K562 (cell line): ENCODE results near the gene TRIM10. TPM values are rescaled to one million over a fixed set of nuclear protein-coding genes. Genes with fewer than 3 reads are reported as not detected.
A peak's percentile ranks its signal among the peaks of the same experiment; 100 is the strongest.

Experiments used
- ATF7 ChIP-seq: fragments of 450-650 bp; IDR thresholded peaks from 2 replicates; pipeline ENCODE4 v1.7.1; 2014; ENCODE audit warnings: mild to moderate bottlenecking, moderate library complexity
- CEBPG ChIP-seq, 3 experiments: fragments of 200-800 bp in 1 of 3; sonication (Bioruptor generic) in 1 of 3; sonication (generic) in 1 of 3; formaldehyde crosslinking in 1 of 3; IDR thresholded peaks in 2 of 3; conservative IDR thresholded peaks in 1 of 3; 2 replicates each; pipeline versions ENCODE4 v1.6.1 to v1.8.0; 2016 to 2022; ENCODE audit warnings: missing compliant biosample characterization in 2 of 3, missing genetic modification characterization in 2 of 3, mild to moderate bottlenecking in 1 of 3, missing genetic modification reagents in 1 of 3
- DACH1 ChIP-seq: fragments of 450-650 bp; IDR thresholded peaks from 2 replicates; pipeline ENCODE4 v1.6.1; 2018; ENCODE audit not compliant: partially characterized antibody
- GABPB1 ChIP-seq: sonication (generic); formaldehyde crosslinking; IDR thresholded peaks from 2 replicates; pipeline ENCODE4 v1.8.0; 2022; ENCODE audit warnings: mild to moderate bottlenecking, missing genetic modification reagents
- HNRNPH1 ChIP-seq: fragments of 200-400 bp; formaldehyde crosslinking; optimal IDR thresholded peaks from 2 replicates; pipeline ENCODE3; 2017; ENCODE audit warnings: low read depth, mild to moderate bottlenecking, low read length, moderate library complexity
- JUND ChIP-seq, 2 experiments: IDR thresholded peaks; 2 replicates in 1 of 2; 3 replicates in 1 of 2; pipeline ENCODE4 v1.6.1; 2011; ENCODE audit warnings: borderline replicate concordance in 2 of 2, low read depth in 2 of 2, low read length in 2 of 2, improper control_type of control experiment in 1 of 2, missing biosample characterization in 1 of 2, missing genetic modification characterization in 1 of 2, missing genetic modification reagents in 1 of 2
- LEF1 ChIP-seq: fragments of 450-650 bp; IDR thresholded peaks from 2 replicates; pipeline ENCODE4 v1.6.1; 2016; ENCODE audit warnings: mild to moderate bottlenecking
- NFE2 ChIP-seq: IDR thresholded peaks from 2 replicates; pipeline ENCODE4 v1.6.1; 2014; ENCODE audit warnings: antibody characterized with exemption, low read depth
- NFIC ChIP-seq: fragments of 450-650 bp; IDR thresholded peaks from 2 replicates; pipeline ENCODE4 v1.6.1; 2017; ENCODE audit warnings: mild to moderate bottlenecking, inconsistent platforms
- NONO ChIP-seq, 2 experiments: fragments of 200-400 bp in 1 of 2; fragments of 450-650 bp in 1 of 2; formaldehyde crosslinking in 1 of 2; IDR thresholded peaks; 2 replicates each; pipeline ENCODE4 v1.6.1; 2017; ENCODE audit warnings: low read depth in 2 of 2, mild to moderate bottlenecking in 2 of 2, moderate library complexity in 2 of 2, low read length in 1 of 2
- NR2C2 ChIP-seq, 2 experiments: fragments of 200-800 bp in 1 of 2; sonication (Bioruptor generic) in 1 of 2; sonication (generic) in 1 of 2; formaldehyde crosslinking in 1 of 2; IDR thresholded peaks; 2 replicates each; pipeline versions ENCODE4 v1.6.1 to v1.8.0; 2016 to 2022; ENCODE audit warnings: mild to moderate bottlenecking in 1 of 2, missing compliant biosample characterization in 1 of 2, missing genetic modification characterization in 1 of 2, missing genetic modification reagents in 1 of 2
- SPI1 ChIP-seq: IDR thresholded peaks from 2 replicates; pipeline ENCODE4 v1.6.1; 2011; ENCODE audit warnings: low read depth, low read length, control low read depth, borderline replicate concordance
- TCF3 ChIP-seq: sonication (generic); formaldehyde crosslinking; IDR thresholded peaks from 2 replicates; pipeline ENCODE4 v1.4.0; 2020; ENCODE audit warnings: mild to moderate bottlenecking, missing genetic modification reagents
- TEAD4 ChIP-seq, 2 experiments: sonication (generic) in 1 of 2; formaldehyde crosslinking in 1 of 2; IDR thresholded peaks; 2 replicates each; pipeline versions ENCODE4 v1.6.1 to v1.8.0; 2012 to 2022; ENCODE audit warnings: borderline replicate concordance in 1 of 2, inconsistent platforms in 1 of 2, low read length in 1 of 2, mild to moderate bottlenecking in 1 of 2, missing genetic modification reagents in 1 of 2
- ZNF175 ChIP-seq: fragments of 200-800 bp; sonication (Bioruptor generic); IDR thresholded peaks from 2 replicates; pipeline ENCODE4 v1.6.1; 2016; ENCODE audit warnings: low read depth, mild to moderate bottlenecking, missing genetic modification characterization, missing compliant biosample characterization
- ZNF584 ChIP-seq: fragments of 200-800 bp; sonication (Bioruptor generic); IDR thresholded peaks from 2 replicates; pipeline ENCODE4 v1.6.1; 2016; ENCODE audit warnings: low read depth, mild to moderate bottlenecking, missing genetic modification characterization, missing compliant biosample characterization
- ZNF644 ChIP-seq: fragments of 200-800 bp; sonication (Bioruptor generic); IDR thresholded peaks from 2 replicates; pipeline ENCODE4 v1.6.1; 2016; ENCODE audit warnings: low read depth, missing genetic modification characterization, missing compliant biosample characterization
- ZNF695 ChIP-seq: fragments of 450-650 bp; formaldehyde crosslinking; IDR thresholded peaks from 2 replicates; pipeline ENCODE4 v1.4.0; 2020; ENCODE audit warnings: mild to moderate bottlenecking, moderate library complexity
- polyA plus RNA-seq, 8 experiments: library from polyadenylated mRNA; depleted of rRNA in 4 of 8; stranded (reverse) in 5 of 8; unstranded in 3 of 8; fragments of >200 nt; fragmentation: Nextera tagmentation in 2 of 8; fragmentation: Illumina TruSeq in 1 of 8; extraction: Ambion mirVana in 2 of 8; extraction: Trizol in 1 of 8; gene quantifications; 2 replicates each; pipeline versions ENCODE4 v1.2.1 to v1.2.3, GENCODE V29; 2011 to 2014; ENCODE audit warnings: inconsistent platforms in 1 of 8, missing spikeins in 1 of 8
- total RNA-seq, 7 experiments: library from RNA; depleted of rRNA in 6 of 7; stranded (reverse); fragments of >200 nt in 6 of 7; fragmentation: Illumina TruSeq in 2 of 7; extraction: Trizol in 2 of 7; gene quantifications; 2 replicates each; pipeline versions ENCODE4 v1.2.1 to v1.2.3, GENCODE V29; 2011 to 2021; ENCODE audit warnings: low replicate concordance in 1 of 7
- TF ChIP-seq, protein P1 (sequence below), 2 experiments: fragments of 450-650 bp; IDR thresholded peaks; 2 replicates each; pipeline ENCODE4 v1.6.1; 2016; ENCODE audit warnings: mild to moderate bottlenecking in 2 of 2, borderline replicate concordance in 1 of 2, low read depth in 1 of 2, moderate library complexity in 1 of 2

TRIM10 gene
- total and polyA plus RNA-seq, 9 of the 15 experiments (the other 6 are each of a cell fraction or from before 2014, with no cell fraction given): 0.15 to 0.90 (median 0.36) TPM

DNA sequence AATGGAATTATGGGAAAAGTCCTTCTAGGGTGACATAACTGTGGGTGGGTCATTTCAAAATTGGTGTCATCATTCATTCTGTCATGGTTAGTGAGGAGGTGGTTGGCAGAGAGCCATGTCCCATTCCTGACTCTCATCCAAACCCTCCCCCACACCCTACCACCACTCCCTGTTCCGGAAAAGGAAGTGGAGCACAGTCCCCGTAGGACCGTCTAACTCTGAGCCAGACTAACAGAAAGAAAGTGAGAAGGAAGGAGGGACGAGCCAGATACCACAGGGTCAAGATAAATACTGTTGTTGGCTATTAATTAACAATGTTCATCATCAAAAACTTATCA is 4.8 kb downstream of the TRIM10 start (continued):
- TF ChIP-seq, protein P1, sequence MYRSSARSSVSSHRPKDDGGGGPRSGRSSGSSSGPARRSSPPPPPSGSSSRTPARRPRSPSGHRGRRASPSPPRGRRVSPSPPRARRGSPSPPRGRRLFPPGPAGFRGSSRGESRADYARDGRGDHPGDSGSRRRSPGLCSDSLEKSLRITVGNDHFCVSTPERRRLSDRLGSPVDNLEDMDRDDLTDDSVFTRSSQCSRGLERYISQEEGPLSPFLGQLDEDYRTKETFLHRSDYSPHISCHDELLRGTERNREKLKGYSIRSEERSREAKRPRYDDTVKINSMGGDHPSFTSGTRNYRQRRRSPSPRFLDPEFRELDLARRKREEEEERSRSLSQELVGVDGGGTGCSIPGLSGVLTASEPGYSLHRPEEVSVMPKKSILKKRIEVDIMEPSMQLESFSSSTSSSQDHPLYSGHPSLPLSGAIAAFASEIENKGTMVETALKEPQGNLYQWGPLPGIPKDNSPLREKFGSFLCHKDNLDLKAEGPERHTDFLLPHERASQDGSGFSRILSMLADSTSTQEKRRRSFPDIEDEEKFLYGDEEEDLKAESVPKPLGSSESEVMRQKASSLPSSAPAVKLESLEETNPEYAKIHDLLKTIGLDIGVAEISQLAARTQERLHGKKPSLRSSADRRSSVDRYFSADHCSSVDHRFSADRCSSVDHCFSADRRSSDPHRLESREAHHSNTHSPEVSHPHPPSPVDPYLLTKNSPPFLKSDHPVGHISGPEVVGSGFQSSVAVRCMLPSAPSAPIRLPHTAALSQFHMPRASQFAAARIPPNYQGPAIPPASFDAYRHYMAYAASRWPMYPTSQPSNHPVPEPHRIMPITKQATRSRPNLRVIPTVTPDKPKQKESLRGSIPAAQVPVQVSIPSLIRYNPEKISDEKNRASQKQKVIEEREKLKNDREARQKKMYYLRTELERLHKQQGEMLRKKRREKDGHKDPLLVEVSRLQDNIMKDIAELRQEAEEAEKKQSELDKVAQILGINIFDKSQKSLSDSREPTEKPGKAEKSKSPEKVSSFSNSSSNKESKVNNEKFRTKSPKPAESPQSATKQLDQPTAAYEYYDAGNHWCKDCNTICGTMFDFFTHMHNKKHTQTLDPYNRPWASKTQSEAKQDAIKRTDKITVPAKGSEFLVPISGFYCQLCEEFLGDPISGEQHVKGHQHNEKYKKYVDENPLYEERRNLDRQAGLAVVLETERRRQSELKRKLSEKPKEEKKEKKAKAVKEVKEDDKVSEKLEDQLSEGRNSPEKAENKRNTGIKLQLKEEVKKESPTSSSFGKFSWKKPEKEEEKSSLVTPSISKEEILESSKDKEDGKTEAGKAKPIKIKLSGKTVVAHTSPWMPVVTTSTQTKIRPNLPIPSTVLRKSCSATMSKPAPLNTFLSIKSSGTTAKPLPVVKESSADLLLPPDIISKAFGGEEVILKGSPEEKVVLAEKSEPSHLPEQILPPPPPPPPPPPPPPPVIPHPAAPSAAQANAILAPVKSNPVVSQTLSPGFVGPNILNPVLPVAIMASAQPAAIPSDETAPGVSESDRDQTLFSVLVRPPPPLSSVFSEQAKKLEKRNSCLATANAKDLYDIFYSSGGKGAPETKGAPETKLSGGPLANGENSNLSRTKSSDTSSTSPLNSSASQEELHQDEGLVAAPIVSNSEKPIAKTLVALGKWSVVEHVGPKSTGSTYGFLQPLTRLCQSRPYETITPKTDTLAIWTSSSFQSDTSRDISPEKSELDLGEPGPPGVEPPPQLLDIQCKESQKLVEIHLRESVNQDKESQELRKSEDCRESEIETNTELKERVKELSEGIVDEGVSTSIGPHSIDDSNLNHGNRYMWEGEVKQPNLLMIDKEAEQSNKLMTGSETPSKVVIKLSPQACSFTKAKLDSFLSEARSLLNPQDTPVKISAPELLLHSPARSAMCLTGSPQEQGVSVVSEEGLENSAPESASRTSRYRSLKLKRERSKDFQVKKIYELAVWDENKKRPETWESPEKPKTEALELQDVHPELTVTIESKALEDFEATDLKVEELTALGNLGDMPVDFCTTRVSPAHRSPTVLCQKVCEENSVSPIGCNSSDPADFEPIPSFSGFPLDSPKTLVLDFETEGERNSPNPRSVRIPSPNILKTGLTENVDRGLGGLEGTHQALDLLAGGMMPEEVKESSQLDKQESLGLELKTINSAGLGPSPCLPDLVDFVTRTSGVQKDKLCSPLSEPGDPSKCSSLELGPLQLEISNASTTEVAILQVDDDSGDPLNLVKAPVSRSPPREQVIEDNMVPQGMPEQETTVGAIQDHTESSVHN (IDR thresholded peaks at IDR 0.05; ENCODE audit: borderline replicate concordance in 1 of 2, low read depth in 1 of 2): 0 out of 4 replicates have a peak, but pooled peaks of 1 of the 2 experiments have one; percentile 51
- TF ChIP-seq GABPB1 (CRISPR knock-in tag) (peak; percentile 75), CEBPG (CRISPR knock-in tag; IDR thresholded peaks at IDR 0.05) (no peak), CEBPG (tag; conservative IDR thresholded peaks at IDR 0.05 in 1 of 2, IDR thresholded peaks at IDR 0.05 in 1 of 2) (peak in 1 of 2 experiments; percentile 74; a peak in 1 of 4 replicates), HNRNPH1 (no peak), DACH1 (no peak), NONO (IDR thresholded peaks at IDR 0.05; ENCODE audit: low read depth in 2 of 2, low read length in 1 of 2) (no peak), TCF3 (CRISPR knock-in tag) (no peak), ZNF644 (tag) (no peak), TEAD4 (IDR thresholded peaks at IDR 0.05; ENCODE audit: low read length) (peak; percentile 35; the same call in 1 of the 2 replicates), TEAD4 (CRISPR knock-in tag; IDR thresholded peaks at IDR 0.05; ENCODE audit: borderline replicate concordance) (no peak), LEF1 (peak; percentile 35; the same call in 1 of the 2 replicates), ZNF584 (CRISPR knock-in tag) (peak; percentile 33; the same call in 1 of the 2 replicates), NFE2 (no peak), ATF7 (peak; percentile 89), ZNF695 (CRISPR knock-in tag) (no peak), SPI1 (peak; percentile 71; the same call in 1 of the 2 replicates), NFIC (peak; percentile 94), NR2C2 (CRISPR knock-in tag; IDR thresholded peaks at IDR 0.05) (no peak), NR2C2 (tag; IDR thresholded peaks at IDR 0.05) (peak; percentile 69), JUND (IDR thresholded peaks at IDR 0.05; ENCODE audit: borderline replicate concordance, low read depth, low read length) (peak; percentile 47; the same call in 1 of the 2 replicates), JUND (tag; IDR thresholded peaks at IDR 0.05; ENCODE audit: borderline replicate concordance, low read depth, low read length) (peak; percentile 66; the same call in 1 of the 3 replicates), ZNF175 (CRISPR knock-in tag) (peak; percentile 84)
